Colon (tissue), 2 donors: ENCODE measurements around the gene TACR2.

Experiments
- FAIRE-seq: peaks from 2 replicates; lab custom pipeline; 2012; peaks lifted over from hg19 to GRCh38; lab: Jason Lieb, UNC
- donor health status: control.
- donor health status: control.

TACR2 gene

DNA sequence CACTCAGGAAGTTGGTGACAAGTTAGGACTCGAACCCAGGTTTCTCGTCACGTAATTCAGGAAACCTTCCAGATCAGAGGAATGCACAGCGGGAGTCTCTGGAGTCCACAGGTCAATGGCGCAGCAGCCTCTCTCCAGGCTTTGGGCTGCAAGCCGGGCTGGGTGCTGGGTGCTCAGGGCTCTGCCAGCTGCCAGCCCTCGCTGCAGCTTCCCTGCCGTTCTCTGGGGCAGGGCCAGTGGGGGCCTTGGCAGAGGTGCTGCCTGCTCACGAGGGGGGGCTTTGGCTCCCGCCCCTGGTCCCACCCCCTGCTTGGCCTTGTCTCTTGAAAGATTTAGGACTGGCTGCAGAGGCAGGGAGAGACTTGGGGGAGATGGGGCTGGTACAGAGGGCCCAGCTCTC, at the start of gene TACR2:
TACR2 (minus strand) TSS at position 224 of the 400 bp plus-strand sequence. CDS start 595 bp downstream, outside the sequence.
- no peak for FAIRE-seq

DNA sequence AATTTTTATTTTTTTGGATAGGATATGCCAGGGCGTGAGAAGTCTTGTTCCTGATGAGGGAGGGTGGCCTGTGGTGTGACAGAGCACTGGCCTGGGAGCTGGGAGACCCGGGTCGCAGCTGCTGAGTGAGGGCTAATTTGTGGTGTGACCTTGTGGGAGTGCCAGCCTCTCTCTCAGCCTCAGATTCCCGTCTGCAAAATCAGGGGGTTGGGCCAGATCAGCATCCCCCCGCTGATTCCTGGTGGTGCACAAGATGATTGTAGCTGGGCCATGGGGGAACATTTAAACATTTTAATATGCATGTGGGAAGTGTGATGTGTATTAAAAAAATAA, 49.4 kb upstream of the TACR2 start:
- no peak for FAIRE-seq

DNA sequence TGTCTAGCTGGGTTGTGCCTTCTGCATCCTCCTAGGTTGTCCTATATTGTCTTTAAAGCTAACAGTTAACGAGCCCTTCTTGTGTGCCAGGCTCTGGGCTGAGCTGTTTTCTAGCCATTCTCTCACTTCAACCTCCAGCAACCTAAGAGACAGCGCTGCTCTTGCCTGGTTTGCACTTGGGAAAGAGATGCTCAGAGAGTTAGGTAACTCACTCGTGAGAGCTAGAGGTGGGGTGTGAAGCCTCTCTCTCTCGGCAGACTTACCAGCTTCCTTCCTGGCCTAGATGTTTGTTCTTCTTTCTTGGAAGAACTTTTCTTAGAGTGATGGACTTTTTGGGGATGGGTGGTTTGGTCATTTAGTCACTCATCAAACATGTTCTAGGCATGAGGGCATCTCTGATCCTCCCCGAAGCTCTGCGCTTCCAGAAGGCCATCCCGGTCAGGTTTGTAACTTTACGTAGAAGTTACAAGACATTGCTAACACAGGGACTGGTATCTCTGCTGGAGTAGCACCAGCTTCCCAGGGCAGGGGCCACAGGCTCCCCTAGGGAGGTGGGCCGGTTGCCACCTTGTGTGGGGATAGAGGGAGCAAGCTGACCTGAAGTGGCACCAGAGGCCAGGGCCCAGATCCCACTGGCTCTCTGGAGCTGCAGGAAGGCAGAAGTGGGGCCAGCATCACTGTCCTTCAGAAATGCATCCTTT, 48.9 kb upstream of the TACR2 start:
- FAIRE-seq, result no peak

DNA sequence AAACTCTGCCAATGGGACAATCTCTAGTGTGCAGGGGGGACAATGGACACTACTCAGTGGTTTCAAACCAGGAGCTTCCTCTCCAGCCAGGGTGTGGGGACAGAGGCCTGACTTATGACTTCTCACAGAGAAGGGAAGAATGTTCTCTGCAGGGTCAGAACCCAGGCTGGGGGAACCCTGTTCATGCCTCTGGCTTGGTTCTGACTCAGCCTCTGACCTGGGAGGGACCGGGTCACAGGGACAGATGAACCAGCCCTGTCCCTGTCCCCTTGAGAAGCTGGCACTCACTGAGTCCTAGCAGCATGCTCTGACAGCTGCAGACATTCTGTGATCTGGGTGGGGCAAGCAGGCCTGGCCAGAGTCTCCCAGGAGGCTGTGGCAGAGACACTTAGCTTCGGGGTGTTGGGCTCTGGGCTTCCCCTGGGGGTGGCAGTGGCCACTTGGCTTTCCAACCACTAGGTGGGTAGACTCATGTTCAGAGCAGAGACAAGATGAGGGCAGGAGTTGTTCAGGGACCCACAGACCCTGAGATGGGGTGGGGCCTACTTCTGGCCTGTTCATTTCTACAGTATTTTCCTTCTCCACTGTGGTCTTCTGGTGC, 48.2 kb upstream of the TACR2 start:
- no peak for FAIRE-seq

DNA sequence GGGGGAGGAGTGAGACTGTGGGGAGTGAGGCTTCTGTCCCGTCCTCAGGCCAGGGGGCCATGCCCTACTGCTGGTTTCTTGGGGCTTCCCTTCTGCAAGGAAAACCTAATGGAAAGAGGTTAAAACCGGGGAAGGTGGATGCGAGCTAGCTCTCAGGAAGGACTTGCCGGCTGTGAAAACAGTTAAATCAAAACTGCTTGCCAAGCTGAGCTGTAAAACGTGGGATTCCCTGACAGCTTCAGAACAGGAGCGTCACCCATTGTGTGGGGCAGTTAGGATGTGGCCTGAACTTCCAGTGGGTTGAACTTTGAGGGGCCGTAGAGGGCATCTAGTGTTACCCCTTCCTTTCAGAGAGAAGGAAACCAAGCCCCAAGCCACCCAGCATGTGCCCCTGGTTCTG, 47.7 kb upstream of the TACR2 start:
- FAIRE-seq, result no peak

DNA sequence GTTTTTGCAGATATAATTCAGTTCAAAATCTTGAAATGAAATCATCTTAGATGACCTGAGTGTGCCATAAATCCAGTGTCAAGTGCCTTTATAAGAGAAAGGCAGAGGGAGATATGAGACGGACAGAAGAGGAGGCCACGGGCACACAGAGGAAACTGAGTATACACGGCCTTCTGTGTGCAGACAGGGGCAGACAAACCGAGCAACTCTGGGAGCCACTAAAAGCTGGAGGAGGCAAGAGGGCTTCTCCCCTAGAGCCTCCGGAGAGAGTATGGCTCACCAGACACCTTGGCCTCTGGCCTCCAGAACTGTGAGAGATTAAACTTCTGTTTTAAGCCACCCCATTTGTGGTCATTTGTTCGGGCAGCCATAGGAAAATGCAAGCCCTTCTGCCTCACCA, 47.2 kb upstream of the TACR2 start:
- no peak for FAIRE-seq

- FAIRE-seq, result no peak
Measured at GRCh38 chr10:69461243-69462025, 44.7 kb upstream of the TACR2 start.

GRCh38 chr10:69460576-69461242, 44.0 kb upstream of the TACR2 start:
- no peak for FAIRE-seq

GRCh38 chr10:69459893-69460575, 43.3 kb upstream of the TACR2 start:
- no peak for FAIRE-seq

DNA sequence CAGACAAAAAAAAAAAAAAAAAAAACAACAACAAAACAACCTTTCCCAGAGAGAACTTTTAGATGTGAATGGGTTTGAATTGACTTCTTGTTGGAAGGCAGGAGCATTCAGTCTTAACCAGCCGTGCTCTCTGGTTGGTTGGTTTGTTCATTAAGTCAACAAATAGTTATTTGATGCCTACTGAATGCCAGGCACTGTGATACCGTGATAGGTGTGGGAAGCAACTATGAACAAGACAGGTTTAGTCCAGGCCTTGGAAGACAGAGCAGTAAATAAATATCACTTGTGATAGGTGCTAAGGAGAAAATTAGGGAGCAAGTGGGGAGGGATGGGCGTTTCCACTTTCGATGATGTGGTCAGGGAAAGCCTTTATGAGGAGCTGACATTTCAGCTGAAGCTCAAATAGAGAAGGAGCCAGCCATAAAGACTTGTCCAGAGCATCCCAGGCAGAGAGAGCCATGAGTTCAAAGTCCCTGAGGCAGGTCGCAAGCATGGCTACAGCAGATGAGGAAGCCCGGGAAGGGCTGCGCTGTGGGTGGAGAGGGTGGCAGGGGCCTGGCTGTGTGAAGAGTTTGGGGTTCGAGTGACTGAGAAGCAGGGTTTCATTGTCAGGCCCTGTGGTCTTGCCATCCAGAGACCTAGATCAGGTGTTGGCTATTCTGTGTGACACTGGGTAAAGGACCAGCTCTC, 42.5 kb upstream of the TACR2 start:
- FAIRE-seq, result no peak

DNA sequence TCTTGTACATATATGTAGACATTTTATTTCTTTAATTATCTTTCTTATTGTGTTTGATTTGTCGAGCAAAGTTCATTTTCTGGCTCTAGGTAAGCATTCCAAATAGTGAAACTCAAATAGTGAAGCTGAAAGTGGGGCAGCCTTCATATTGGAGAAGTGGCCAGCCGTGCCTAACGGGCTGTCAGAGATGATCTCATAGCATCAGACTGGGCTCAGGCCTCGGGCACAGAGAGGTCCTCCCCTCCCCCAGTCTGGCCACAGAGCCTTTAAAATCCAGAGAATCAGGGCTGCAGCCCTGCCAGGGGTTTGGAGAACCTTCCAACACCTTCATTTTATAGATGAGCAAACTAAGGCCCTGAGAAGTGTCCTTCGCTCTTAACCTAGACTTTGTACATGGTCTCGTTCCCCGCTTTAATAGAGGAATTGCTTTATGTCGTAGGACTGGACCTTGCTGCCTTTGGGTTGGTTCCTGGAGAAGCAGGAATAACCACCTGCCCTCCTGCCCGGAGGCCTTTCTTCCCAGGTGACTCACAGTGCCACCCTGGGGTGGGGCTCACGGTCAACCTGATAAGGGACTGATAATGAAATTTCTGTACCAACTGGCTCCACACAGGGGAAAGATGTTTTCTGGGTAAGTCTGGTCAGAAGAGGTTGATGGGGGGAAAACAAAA, 41.8 kb upstream of the TACR2 start:
- FAIRE-seq, result no peak

GRCh38 chr10:69457771-69458237, 41.1 kb upstream of the TACR2 start:
- no peak for FAIRE-seq

GRCh38 chr10:69456880-69457693, 40.4 kb upstream of the TACR2 start:
- no peak for FAIRE-seq

- no peak for FAIRE-seq
Measured at GRCh38 chr10:69455006-69455763, 38.5 kb upstream of the TACR2 start.

DNA sequence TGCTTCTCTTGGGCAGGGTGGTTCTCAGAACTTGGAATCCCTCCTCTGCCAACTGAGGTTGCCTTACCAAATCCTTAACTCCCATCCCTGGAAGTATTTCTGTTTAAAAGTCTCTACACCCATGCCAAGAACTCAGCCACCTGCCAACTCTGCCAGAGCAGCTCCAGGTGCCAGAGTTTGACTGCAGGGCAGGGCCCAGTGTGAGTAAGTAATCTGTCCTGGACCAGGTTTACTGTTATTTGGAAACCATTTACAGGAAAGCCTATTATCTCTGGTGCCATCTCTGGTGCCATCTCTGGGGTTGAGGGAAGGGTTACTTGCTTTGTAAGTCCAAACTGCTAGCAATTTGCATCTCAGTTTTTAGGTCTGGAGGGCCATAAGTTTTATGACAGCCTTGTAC, 37.1 kb upstream of the TACR2 start:
- FAIRE-seq, result no peak

GRCh38 chr10:69452676-69453415, 36.1 kb upstream of the TACR2 start:
- no peak for FAIRE-seq

DNA sequence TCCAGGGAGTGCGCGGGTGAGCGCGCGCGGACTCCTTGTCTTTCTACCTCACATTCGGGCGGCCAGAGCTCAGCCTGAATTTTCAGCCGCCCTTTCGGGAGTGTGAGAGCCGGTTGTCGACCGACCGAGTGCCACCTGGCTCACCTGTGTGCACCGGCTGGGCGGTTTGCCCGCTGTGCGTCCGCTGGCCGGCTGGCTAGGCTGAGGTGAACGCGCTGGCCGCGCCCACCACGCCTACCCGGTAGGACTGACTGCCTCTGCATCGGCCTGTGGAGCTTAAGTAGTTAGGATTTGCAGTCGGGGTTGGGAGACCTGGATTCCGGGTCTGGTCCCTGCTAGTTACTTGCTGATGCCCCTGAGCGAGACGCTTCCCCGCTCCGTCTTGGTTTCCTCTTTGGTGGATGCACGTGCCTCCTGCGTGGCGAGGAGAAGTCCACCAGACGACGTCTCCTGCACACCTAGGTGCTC, 35.1 kb upstream of the TACR2 start:
- FAIRE-seq, result no peak

GRCh38 chr10:69451209-69451783, 34.6 kb upstream of the TACR2 start, which contains the start of gene TSPAN15:
TSS of gene TSPAN15 (plus strand) at chr10:69451465. CDS start at chr10:69451595, 130 bp downstream.
- no peak for FAIRE-seq
